Measurements from ENCODE around the gene RNASE2. TPM values are rescaled to one million over a fixed set of nuclear protein-coding genes. Genes with fewer than 3 reads are reported as not detected.
A peak's percentile ranks its signal among the peaks of the same experiment; 100 is the strongest.
"Not testable (repeated sequence)": the region's sequence is repeated elsewhere in the genome, so short reads cannot be mapped to it uniquely, and the experiment has no call there.

The RNASE2 gene
- total and polyA plus RNA-seq, 2 donors, result 16.6 to 49.1 TPM

DNA sequence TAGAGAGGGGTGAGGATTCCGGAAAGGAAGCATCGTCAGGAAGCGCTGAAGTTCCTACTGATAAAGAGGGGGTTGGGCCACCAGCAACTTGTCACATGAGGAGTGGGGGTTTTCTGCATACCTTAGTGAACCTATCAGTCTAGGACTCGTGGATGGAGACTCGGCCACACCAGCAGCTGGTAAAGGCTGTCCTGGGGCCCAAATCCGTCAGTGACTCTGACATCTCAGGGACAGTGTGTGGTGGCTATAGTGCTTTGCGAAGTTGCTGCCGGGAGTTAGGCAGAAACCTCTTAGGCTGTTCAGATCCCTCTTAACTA, 16.4 kb downstream of the RNASE2 start:
- WGBS, result 27% methylated on average over 8 of the region's 8 CpGs
- peaks cover 6 to 9% of the 10 kb centered on the region in 2 donors for H3K4me1 ChIP-seq (ENCODE audit: control insufficient read depth in 2 of 2, insufficient read depth in 2 of 2, low read length in 2 of 2)
- peaks cover 13 to 23% of the 10 kb centered on the region in 2 donors for H3K27me3 ChIP-seq (ENCODE audit: control insufficient read depth in 2 of 2, insufficient read depth in 1 of 2, low read length in 1 of 2)
- no peaks in the 10 kb centered on the region for H3K9me3 ChIP-seq (ENCODE audit: control insufficient read depth in 2 of 2, insufficient read depth in 1 of 2, low read length in 1 of 2)
- H3K27ac ChIP-seq (ENCODE audit: low read depth in 1 of 2, low read length in 1 of 2), result no peak overlapping the region
- no peak for DNase-seq (ENCODE audit: low read depth in 6 of 9, low spot score in 9 of 9)
- no peaks in the 10 kb centered on the region for H3K36me3 ChIP-seq (ENCODE audit: control insufficient read depth in 2 of 2, insufficient read depth in 2 of 2, low read length in 1 of 2)
- no peak overlapping the region for H3K4me3 ChIP-seq (ENCODE audit: low read length in 2 of 2)

GRCh38 chr14:20973501-20973900, 18.2 kb downstream of the RNASE2 start:
- H3K27ac ChIP-seq (ENCODE audit: low read depth in 1 of 2, low read length in 1 of 2), result no peak overlapping the region
- no peak for DNase-seq (ENCODE audit: low read depth in 6 of 9, low spot score in 9 of 9)
- WGBS, result 100% methylated on average over 3 of the region's 3 CpGs
- no peak overlapping the region for H3K4me3 ChIP-seq (ENCODE audit: low read length in 2 of 2)
- peaks cover 11 to 23% of the 10 kb centered on the region in 2 donors for H3K27me3 ChIP-seq (ENCODE audit: control insufficient read depth in 2 of 2, insufficient read depth in 1 of 2, low read length in 1 of 2)
- no peaks in the 10 kb centered on the region for H3K36me3 ChIP-seq (ENCODE audit: control insufficient read depth in 2 of 2, insufficient read depth in 2 of 2, low read length in 1 of 2)
- peaks cover 6 to 9% of the 10 kb centered on the region in 2 donors for H3K4me1 ChIP-seq (ENCODE audit: control insufficient read depth in 2 of 2, insufficient read depth in 2 of 2, low read length in 2 of 2)
- H3K9me3 ChIP-seq (ENCODE audit: control insufficient read depth in 2 of 2, insufficient read depth in 1 of 2, low read length in 1 of 2), result no peaks in the 10 kb centered on the region

GRCh38 chr14:20976291-20976690, 21.0 kb downstream of the RNASE2 start:
- no peaks in the 10 kb centered on the region for H3K9me3 ChIP-seq (ENCODE audit: control insufficient read depth in 2 of 2, insufficient read depth in 1 of 2, low read length in 1 of 2)
- H3K27ac ChIP-seq (ENCODE audit: low read depth in 1 of 2, low read length in 1 of 2), result no peak overlapping the region
- no peak overlapping the region for H3K4me3 ChIP-seq (ENCODE audit: low read length in 2 of 2)
- 96% methylated on average over 1 of the region's 1 CpG for WGBS
- no peaks in the 10 kb centered on the region for H3K36me3 ChIP-seq (ENCODE audit: control insufficient read depth in 2 of 2, insufficient read depth in 2 of 2, low read length in 1 of 2)
- peaks cover 0 to 5% of the 10 kb centered on the region in 2 donors for H3K4me1 ChIP-seq (ENCODE audit: control insufficient read depth in 2 of 2, insufficient read depth in 2 of 2, low read length in 2 of 2)
- DNase-seq (ENCODE audit: low read depth in 6 of 9, low spot score in 9 of 9), result no peak
- H3K27me3 ChIP-seq (ENCODE audit: control insufficient read depth in 2 of 2, insufficient read depth in 1 of 2, low read length in 1 of 2), result peaks cover 11 to 17% of the 10 kb centered on the region in 2 donors

DNA sequence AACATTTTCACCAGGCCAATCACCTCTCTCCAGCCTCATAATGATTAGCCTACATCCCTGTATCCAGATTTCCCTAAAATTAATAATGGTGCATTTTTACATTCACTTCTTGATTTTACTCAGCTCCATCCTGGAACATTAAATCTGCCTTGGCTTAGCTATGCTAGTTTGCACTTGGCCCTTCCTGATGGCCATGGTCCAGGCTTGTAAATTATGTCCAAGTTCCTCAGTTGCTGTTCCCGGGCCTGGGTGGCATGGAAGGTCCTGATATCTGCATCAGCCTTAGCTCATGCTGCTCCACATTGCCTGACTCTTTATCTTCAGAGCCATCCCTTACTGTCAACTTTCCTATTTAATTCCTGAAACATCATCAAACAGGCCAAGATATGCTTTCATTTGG, 23.4 kb downstream of the RNASE2 start:
- Histone ChIP-seq H3K36me3 (ENCODE audit: control insufficient read depth in 2 of 2, insufficient read depth in 2 of 2, low read length in 1 of 2) (no peaks in the 10 kb centered on the region), H3K4me3 (ENCODE audit: low read length in 2 of 2) (no peak overlapping the region), H3K27me3 (ENCODE audit: control insufficient read depth in 2 of 2, insufficient read depth in 1 of 2, low read length in 1 of 2) (no peaks in the 10 kb centered on the region), H3K27ac (ENCODE audit: low read depth in 1 of 2, low read length in 1 of 2) (no peak overlapping the region), H3K9me3 (ENCODE audit: control insufficient read depth in 2 of 2, insufficient read depth in 1 of 2, low read length in 1 of 2) (no peaks in the 10 kb centered on the region), H3K4me1 (ENCODE audit: control insufficient read depth in 2 of 2, insufficient read depth in 2 of 2, low read length in 2 of 2) (no peaks in the 10 kb centered on the region)
- 94% methylated on average over 1 of the region's 1 CpG for WGBS
- no peak for DNase-seq (ENCODE audit: low read depth in 6 of 9, low spot score in 9 of 9)

- Histone ChIP-seq H3K27me3 (ENCODE audit: control insufficient read depth in 2 of 2, insufficient read depth in 1 of 2, low read length in 1 of 2) (no peaks in the 10 kb centered on the region), H3K9me3 (ENCODE audit: control insufficient read depth in 2 of 2, insufficient read depth in 1 of 2, low read length in 1 of 2) (no peaks in the 10 kb centered on the region), H3K4me1 (ENCODE audit: control insufficient read depth in 2 of 2, insufficient read depth in 2 of 2, low read length in 2 of 2) (no peaks in the 10 kb centered on the region), H3K4me3 (ENCODE audit: low read length in 2 of 2) (no peak overlapping the region), H3K27ac (ENCODE audit: low read depth in 1 of 2, low read length in 1 of 2) (no peak overlapping the region), H3K36me3 (ENCODE audit: control insufficient read depth in 2 of 2, insufficient read depth in 2 of 2, low read length in 1 of 2) (no peaks in the 10 kb centered on the region)
- WGBS, result 88% methylated on average over 1 of the region's 1 CpG
- DNase-seq (ENCODE audit: low read depth in 6 of 9, low spot score in 9 of 9), result no peak
Measured at GRCh38 chr14:20980906-20981305, 25.6 kb downstream of the RNASE2 start.

DNA sequence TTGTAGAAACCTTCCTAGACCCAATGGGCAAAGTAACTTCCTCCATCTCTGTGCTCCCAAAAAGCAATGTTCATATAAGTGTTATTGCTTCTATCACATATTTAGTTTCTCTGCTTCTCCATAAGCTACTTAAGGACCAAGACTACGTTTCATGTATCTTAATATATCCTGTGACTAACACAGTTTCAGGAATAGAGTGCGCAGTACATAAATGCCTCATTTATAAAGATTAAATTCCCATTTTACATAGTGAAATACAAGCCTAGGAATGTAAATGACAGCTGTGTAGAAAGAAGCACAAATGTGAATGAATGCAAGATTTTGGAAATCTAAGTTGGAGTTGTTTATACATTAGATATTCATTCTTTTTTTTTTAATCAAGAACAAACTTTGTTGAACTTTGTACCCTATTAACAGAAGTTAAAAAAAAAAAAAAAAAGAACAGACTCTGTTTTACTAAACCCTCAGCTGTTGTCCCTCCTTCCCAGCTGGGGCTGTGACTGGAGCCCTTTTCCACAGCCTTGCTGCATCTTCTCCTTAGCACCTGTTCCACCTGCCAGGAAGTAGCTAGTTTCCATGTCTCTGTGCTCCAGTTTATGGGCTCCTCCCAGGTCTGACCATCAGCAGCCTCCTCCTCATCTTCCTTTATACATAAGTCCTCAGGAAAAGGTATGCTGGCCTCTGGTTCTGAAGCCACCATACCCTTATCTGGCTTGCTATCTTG, 27.5 kb downstream of the RNASE2 start:
- 92% methylated on average over 2 of the region's 2 CpGs for WGBS
- no peak overlapping the region for H3K4me3 ChIP-seq (ENCODE audit: low read length in 2 of 2)
- no peak overlapping the region for H3K27ac ChIP-seq (ENCODE audit: low read depth in 1 of 2, low read length in 1 of 2)
- H3K36me3 ChIP-seq (ENCODE audit: control insufficient read depth in 2 of 2, insufficient read depth in 2 of 2, low read length in 1 of 2), result no peaks in the 10 kb centered on the region
- no peaks in the 10 kb centered on the region for H3K9me3 ChIP-seq (ENCODE audit: control insufficient read depth in 2 of 2, insufficient read depth in 1 of 2, low read length in 1 of 2)
- no peaks in the 10 kb centered on the region for H3K27me3 ChIP-seq (ENCODE audit: control insufficient read depth in 2 of 2, insufficient read depth in 1 of 2, low read length in 1 of 2)
- no peak for DNase-seq (ENCODE audit: low read depth in 6 of 9, low spot score in 9 of 9)
- H3K4me1 ChIP-seq (ENCODE audit: control insufficient read depth in 2 of 2, insufficient read depth in 2 of 2, low read length in 2 of 2), result no peaks in the 10 kb centered on the region

- DNase-seq (ENCODE audit: low read depth in 6 of 9, low spot score in 9 of 9); H3K4me1 ChIP-seq (ENCODE audit: control insufficient read depth in 2 of 2, insufficient read depth in 2 of 2, low read length in 2 of 2); H3K27ac ChIP-seq (ENCODE audit: low read depth in 1 of 2, low read length in 1 of 2); H3K9me3 ChIP-seq (ENCODE audit: control insufficient read depth in 2 of 2, insufficient read depth in 1 of 2, low read length in 1 of 2); H3K4me3 ChIP-seq (ENCODE audit: low read length in 2 of 2); H3K27me3 ChIP-seq (ENCODE audit: control insufficient read depth in 2 of 2, insufficient read depth in 1 of 2, low read length in 1 of 2); H3K36me3 ChIP-seq (ENCODE audit: control insufficient read depth in 2 of 2, insufficient read depth in 2 of 2, low read length in 1 of 2): not testable (repeated sequence)
- WGBS, result 97% methylated on average over 4 of the region's 4 CpGs
Measured at GRCh38 chr14:20985650-20986049, 30.4 kb downstream of the RNASE2 start.

GRCh38 chr14:20986811-20987210, 31.5 kb downstream of the RNASE2 start:
- no peaks in the 10 kb centered on the region for H3K27me3 ChIP-seq (ENCODE audit: control insufficient read depth in 2 of 2, insufficient read depth in 1 of 2, low read length in 1 of 2)
- H3K36me3 ChIP-seq (ENCODE audit: control insufficient read depth in 2 of 2, insufficient read depth in 2 of 2, low read length in 1 of 2), result peaks cover under 1 to 3% of the 10 kb centered on the region in 2 donors
- peaks cover 14 to 18% of the 10 kb centered on the region in 2 donors for H3K4me1 ChIP-seq (ENCODE audit: control insufficient read depth in 2 of 2, insufficient read depth in 2 of 2, low read length in 2 of 2)
- no peak overlapping the region for H3K27ac ChIP-seq (ENCODE audit: low read depth in 1 of 2, low read length in 1 of 2)
- H3K9me3 ChIP-seq (ENCODE audit: control insufficient read depth in 2 of 2, insufficient read depth in 1 of 2, low read length in 1 of 2), result no peaks in the 10 kb centered on the region
- H3K4me3 ChIP-seq (ENCODE audit: low read length in 2 of 2), result no peak overlapping the region
- 88% methylated on average over 2 of the region's 2 CpGs for WGBS
- no peak for DNase-seq (ENCODE audit: low read depth in 6 of 9, low spot score in 9 of 9)

DNA sequence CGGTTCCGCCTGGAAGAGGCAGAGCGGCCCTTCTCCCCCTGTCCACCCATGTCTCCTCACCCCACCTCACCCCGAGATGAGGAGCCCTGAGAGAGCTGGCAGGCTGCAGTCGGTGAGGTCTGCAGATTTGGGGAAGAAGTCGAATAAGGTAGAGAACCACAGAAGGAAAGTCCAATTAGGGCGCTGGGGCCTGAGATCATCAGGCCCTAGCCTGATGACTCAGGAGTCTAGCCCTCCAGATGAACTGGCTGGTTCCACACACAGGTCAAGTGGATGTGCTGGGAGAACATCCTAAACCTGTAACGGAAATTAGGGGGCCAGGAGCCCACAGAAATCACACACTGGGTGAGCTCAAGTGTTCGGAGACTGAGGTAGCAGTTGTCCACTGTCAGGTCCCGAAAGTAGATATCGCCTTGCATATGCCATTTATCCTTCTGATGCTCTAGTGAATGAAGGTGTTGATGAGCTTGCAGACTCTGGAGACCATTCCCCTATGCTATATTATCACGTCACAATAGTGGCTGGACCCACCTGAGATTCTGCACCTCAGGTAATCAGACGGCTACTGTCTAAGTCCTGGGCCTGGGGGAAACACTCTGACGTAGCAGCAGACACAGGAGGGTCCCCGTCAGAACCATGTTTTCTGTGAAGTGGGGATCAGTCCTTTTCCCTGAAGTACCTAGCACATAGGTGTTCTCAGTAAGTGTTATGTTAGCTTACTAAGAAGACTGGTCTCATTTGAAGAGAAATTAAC, 33.6 kb downstream of the RNASE2 start:
- peak overlapping the region; percentile 85 to 87 for H3K4me3 ChIP-seq (ENCODE audit: low read length in 2 of 2)
- H3K27ac ChIP-seq (ENCODE audit: low read depth in 1 of 2, low read length in 1 of 2), result peak overlapping the region; percentile 80
- H3K27me3 ChIP-seq (ENCODE audit: control insufficient read depth in 2 of 2, insufficient read depth in 1 of 2, low read length in 1 of 2), result no peaks in the 10 kb centered on the region
- DNase-seq (ENCODE audit: low read depth in 6 of 9, low spot score in 9 of 9), result peak in 1 of 9 donors; percentile 16
- 93% methylated on average over 15 of the region's 15 CpGs for WGBS
- no peaks in the 10 kb centered on the region for H3K9me3 ChIP-seq (ENCODE audit: control insufficient read depth in 2 of 2, insufficient read depth in 1 of 2, low read length in 1 of 2)
- peaks cover 14 to 23% of the 10 kb centered on the region in 2 donors for H3K36me3 ChIP-seq (ENCODE audit: control insufficient read depth in 2 of 2, insufficient read depth in 2 of 2, low read length in 1 of 2)
- H3K4me1 ChIP-seq (ENCODE audit: control insufficient read depth in 2 of 2, insufficient read depth in 2 of 2, low read length in 2 of 2), result peaks cover 16 to 20% of the 10 kb centered on the region in 2 donors

Measured in thymus (tissue), 11 donors.